GM19468 (cell line): Measurements from ENCODE around the gene RBM28.

Source experiments
- ATAC-seq: cut with Tn5 transposase; IDR thresholded peaks from one replicate; pipeline ENCODE4 v1.9.1; 2021; ENCODE audit warnings: mild to moderate bottlenecking, moderate library complexity, moderate number of reproducible peaks; ENCODE audit not compliant: unreplicated experiment; ENCODE audit errors: extremely low read depth

RBM28 gene

DNA sequence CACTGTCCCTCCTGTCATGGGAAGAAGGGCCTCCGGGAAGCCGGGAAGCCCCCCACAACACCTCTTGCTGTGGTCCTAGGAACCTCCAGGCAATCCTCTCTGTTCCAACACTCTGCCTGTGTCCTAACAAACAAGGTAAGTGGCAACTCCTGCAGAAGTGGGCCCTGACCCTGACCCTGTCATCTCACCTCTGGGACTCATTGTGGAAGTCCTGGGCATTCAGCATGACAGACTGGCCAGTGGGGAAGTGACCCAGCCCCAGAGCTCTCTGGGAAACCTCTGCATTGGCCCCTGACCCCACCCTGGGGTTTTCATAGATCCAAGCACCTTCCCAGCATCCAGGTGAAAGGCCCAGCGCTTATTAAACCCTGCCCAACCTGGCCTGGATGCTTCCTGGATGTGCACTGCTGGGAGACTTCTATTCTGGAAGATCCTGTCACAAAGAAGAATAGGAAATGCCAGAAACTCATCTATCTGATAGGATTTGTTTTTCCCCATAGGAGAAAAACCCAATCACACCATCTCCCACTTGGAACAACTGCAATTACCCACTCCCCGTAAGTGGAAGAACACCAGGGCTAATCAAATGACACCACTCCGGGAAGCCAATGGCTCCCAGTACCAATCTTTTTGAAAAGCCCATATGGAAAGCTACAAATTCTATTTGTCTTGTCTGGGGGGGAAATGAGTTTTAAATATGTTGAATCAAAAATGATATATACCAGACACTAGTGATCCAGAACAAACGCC, 78.4 kb downstream of the RBM28 start:
- no peak for ATAC-seq

DNA sequence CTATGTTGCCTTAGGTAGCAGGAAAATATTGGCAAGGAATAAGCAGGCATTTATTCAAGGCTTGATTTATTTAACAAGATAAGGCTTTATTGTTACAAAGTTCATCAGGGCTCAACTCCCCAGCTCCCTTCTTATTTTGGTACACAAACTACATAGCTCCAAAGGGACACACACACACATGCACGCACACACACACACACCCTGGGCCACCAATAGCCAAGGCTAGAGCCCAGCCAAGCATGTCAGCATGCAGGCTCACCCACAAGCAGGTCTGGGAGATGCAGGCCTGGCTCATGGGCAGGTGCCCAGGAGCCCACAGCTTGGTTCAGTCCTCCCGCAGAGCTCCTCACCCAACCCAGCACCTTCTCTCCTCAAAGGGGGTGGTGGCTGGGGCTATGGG, 79.2 kb downstream of the RBM28 start:
- no peak for ATAC-seq

- no peak for ATAC-seq
These were observed 80.3 kb downstream of the RBM28 start for GRCh38 chr7:128263420-128263819.

DNA sequence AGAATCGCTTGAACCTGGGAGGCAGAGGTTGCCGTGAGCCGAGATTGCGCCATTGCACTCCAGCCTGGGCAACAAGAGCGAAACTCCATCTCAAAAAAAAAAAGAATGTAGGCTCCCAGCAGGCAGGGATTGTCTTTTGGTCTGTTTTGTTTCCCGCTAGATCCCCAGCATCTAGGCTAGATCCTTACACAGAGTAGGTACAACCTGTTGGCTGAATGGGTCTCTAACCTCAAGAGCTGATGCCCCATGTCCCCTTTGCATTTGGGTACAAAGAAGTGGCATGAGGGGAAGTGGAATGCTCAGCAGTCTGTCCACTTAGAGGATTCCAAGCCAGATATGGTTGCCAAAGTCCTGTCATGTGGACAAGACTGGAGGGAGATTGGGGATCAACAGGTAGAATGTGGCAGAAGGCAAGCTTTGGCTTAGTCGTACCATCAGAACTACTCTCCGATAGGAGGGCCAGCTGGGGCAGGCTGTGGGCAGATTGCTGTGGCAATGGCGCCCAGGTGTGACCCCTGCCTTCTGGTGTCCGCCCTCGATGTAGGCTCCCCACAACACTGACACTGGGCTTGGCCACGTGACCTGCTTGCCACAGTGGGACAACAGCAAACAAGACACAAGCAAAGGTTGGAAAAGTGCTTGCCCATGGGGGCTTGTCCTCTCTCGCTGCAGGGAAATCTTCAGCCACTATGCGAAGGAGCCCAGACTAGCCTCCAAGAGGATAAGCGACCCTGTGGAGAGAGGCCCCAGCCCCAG, 81.3 kb downstream of the RBM28 start:
- ATAC-seq = no peak

DNA sequence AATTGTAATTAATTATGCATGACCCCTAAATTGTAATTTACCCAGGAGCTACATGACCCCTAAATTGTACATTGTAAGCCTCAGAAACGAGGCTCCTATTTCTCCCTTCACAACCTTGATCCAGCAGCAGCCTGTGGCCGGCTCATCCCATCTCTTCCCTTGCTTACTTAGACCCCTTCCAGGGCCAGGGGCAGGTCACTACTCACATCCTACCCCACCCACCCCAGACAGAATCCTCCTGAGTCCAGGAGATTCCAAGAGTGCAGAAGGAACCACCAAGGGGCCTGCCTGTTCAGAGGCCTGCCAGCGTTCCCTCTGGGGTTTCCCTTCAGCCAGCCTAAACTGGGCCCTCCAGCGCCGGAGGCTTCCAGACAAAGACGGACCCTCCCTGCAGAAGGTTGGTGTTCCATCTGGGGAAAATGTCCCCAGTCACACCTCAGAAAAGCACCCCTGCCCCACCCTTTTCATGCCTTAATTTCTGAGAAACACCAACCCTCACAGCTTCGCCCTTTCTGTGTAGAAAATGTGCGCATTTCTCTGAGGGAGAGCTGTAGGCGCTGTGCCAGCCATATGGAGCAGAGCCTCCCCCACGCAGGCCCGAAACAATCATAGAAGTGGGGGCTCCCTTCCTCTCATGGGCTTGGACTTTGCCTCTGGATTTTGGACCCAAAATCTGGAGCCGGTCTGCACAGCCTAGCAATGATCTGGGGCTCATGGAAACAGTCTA, 83.5 kb downstream of the RBM28 start:
- no peak for ATAC-seq

GRCh38 chr7:128259131-128260061, 84.3 kb downstream of the RBM28 start:
- ATAC-seq = no peak

DNA sequence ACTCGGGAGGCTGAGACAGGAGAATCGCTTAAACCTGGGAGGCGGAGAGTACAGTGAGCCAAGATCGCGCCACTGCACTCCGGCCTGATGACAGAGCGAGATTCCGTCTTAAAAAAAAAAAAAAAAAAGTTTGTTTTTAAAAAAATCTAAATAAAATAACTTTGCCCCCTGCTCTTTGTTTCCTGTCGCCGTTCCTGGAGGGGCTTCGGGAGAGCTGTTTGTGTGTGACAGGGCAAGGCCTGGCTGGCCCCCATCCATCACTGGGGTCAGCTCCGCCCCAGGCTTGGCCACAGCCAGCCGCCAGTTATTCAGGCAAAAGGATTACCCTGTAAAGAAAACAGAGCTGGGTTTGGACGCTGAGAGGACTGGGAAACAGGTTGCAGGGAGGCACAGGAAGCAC, 86.2 kb downstream of the RBM28 start:
- no peak for ATAC-seq

- no peak for ATAC-seq
These were observed 88.4 kb downstream of the RBM28 start for GRCh38 chr7:128255271-128255670.

DNA sequence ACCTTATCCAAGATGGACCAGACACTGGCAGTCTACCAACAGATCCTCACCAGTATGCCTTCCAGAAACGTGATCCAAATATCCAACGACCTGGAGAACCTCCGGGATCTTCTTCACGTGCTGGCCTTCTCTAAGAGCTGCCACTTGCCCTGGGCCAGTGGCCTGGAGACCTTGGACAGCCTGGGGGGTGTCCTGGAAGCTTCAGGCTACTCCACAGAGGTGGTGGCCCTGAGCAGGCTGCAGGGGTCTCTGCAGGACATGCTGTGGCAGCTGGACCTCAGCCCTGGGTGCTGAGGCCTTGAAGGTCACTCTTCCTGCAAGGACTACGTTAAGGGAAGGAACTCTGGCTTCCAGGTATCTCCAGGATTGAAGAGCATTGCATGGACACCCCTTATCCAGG, 89.2 kb downstream of the RBM28 start:
- no peak for ATAC-seq

GRCh38 chr7:128253701-128254100, 90.0 kb downstream of the RBM28 start:
- no peak for ATAC-seq

- ATAC-seq = no peak
These were observed 92.4 kb downstream of the RBM28 start for GRCh38 chr7:128251337-128251736.
